HFFc6 (cell line): ENCODE data around the gene NR1I3. TPM values are rescaled to one million over a fixed set of nuclear protein-coding genes. Genes with fewer than 3 reads are reported as not detected.

ENCODE experiments used
- DNase-seq: peaks from one replicate; pipeline ENCODE4 v3.0.0-alpha.2; 2018
- H3K27ac Mint-ChIP-seq: 2 replicates; pipeline ENCODE4 v1.8.0; 2020; ENCODE audit warnings: mild to moderate bottlenecking, mixed read lengths
- H3K27me3 Mint-ChIP-seq: 2 replicates; pipeline ENCODE4 v1.8.0; 2021; ENCODE audit warnings: mild to moderate bottlenecking, moderate library complexity, mixed read lengths; ENCODE audit not compliant: insufficient read depth
- H3K36me3 Mint-ChIP-seq: 2 replicates; pipeline ENCODE4 v1.8.0; 2021; ENCODE audit warnings: low read depth, mixed read lengths
- H3K4me1 Mint-ChIP-seq: 2 replicates; pipeline ENCODE4 v1.8.0; 2020; ENCODE audit warnings: low read depth, mixed read lengths
- H3K4me3 Mint-ChIP-seq: 2 replicates; pipeline ENCODE4 v1.8.0; 2020; ENCODE audit warnings: mild to moderate bottlenecking, moderate library complexity, mixed read lengths
- H3K9me3 Mint-ChIP-seq: 2 replicates; pipeline ENCODE4 v1.8.0; 2020; ENCODE audit warnings: mild to moderate bottlenecking, mixed read lengths
- CTCF ChIP-seq: fragments of 200-600 bp; sonication (generic); IDR thresholded peaks from 2 replicates; pipeline ENCODE4 v1.5.0; 2021; ENCODE audit warnings: antibody characterized with exemption, mild to moderate bottlenecking
- total RNA-seq, 6 experiments: library from RNA; stranded (reverse); fragmentation: NEBNext Ultra II Directional; extraction: Animal tissue kit (Norgen Biotek cat#: 25700); gene quantifications; 2 replicates in 1 of 6; 3 replicates in 5 of 6; pipeline ENCODE4 v1.2.3, GENCODE V29; 2021

Gene NR1I3
- total RNA-seq, 6 experiments from 2014 or later = not detected

DNA sequence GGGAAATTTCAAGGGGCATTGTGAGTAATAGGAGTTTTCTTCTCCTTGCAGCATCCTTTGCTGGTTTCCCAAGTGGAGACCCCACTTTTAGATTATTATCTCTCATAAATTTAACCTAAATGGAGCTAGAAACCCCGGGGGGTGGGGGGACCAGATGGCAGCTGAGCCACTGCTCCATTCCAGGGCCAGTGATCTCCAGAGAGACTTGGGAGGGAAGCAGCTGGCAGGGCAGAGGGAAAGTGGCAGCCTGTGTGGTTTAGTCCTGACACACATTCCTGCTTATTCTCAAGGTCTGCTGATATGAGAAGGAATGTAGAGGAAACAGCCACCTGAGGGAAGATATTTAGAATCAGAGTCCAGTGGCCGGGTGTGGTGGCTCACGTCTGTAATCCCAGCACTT lies 36.9 kb upstream of the NR1I3 start:
- H3K9me3 Mint-ChIP-seq = no peaks in the 10 kb centered on the region
- H3K4me1 Mint-ChIP-seq = peaks cover 6% of the 10 kb centered on the region; the same call in 1 of the 2 replicates
- H3K27me3 Mint-ChIP-seq = peaks cover 24% of the 10 kb centered on the region
- no peak for TF ChIP-seq CTCF
- no peaks in the 10 kb centered on the region for H3K36me3 Mint-ChIP-seq
- H3K27ac Mint-ChIP-seq = no peak overlapping the region
- no peak overlapping the region for H3K4me3 Mint-ChIP-seq
- DNase-seq = no peak

DNA sequence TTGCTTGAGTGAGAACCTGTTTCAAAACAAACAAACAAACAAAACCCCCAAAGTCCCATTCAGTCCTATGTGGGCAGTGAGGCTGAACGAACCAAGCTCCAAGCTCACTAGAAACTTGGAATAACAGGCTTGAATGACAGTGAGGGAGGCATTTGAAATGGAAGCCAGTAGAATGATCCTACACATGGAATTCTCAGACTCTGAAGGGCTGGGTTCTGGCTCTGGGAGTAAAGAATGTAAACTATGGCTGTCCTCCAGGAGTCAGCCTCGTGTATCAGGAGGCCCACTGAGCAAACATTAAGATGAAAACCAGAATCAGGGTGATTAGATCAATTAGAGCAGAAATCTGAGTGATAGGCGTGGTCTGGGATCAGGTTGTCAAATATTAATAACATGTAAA lies 35.4 kb upstream of the NR1I3 start:
- peaks cover 6% of the 10 kb centered on the region; the same call in 1 of the 2 replicates for H3K4me1 Mint-ChIP-seq

DNA sequence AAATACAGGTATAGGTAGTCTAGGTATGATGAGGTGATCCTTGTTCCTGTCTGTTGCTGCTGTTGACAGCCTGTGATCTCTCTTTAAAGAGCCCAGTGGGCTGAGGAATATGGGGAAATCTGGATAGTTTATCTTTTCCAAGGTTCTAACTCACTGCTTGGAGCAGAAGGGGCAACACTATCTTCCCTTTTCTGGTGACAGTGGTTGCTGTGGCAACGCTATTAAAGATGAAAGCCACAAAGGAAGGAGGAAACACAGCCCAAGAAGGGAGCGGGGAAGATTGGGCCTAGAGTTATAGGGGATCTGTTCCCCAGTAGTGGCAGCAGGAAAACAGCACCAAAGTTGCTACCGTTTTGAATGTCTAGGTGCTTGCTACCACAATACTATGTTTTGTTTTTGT lies 29.3 kb upstream of the NR1I3 start:
- no peaks in the 10 kb centered on the region for H3K36me3 Mint-ChIP-seq
- no peak overlapping the region for H3K27ac Mint-ChIP-seq
- no peak overlapping the region for H3K4me3 Mint-ChIP-seq
- no peak for DNase-seq
- no peaks in the 10 kb centered on the region for H3K9me3 Mint-ChIP-seq
- no peak for TF ChIP-seq CTCF
- H3K4me1 Mint-ChIP-seq = peaks cover 8% of the 10 kb centered on the region
- H3K27me3 Mint-ChIP-seq = peaks cover 7% of the 10 kb centered on the region; the same call in 1 of the 2 replicates

More for the DNA sequence above, 35.4 kb upstream of the NR1I3 start:
- Mint-ChIP-seq H3K27me3 (peaks cover 16% of the 10 kb centered on the region), H3K9me3 (no peaks in the 10 kb centered on the region), H3K36me3 (no peaks in the 10 kb centered on the region), H3K27ac (no peak overlapping the region), H3K4me3 (no peak overlapping the region)
- no peak for TF ChIP-seq CTCF
- no peak for DNase-seq

GRCh38 chr1:161266836-161267235 lies 28.8 kb upstream of the NR1I3 start:
- Mint-ChIP-seq H3K9me3 (no peaks in the 10 kb centered on the region), H3K27ac (no peak overlapping the region)
- TF ChIP-seq CTCF = no peak

GRCh38 chr1:161266202-161266601 lies 28.2 kb upstream of the NR1I3 start:
- peaks cover 13% of the 10 kb centered on the region for H3K27me3 Mint-ChIP-seq
- TF ChIP-seq CTCF = no peak
- no peaks in the 10 kb centered on the region for H3K9me3 Mint-ChIP-seq
- peaks cover 8% of the 10 kb centered on the region for H3K4me1 Mint-ChIP-seq
- H3K4me3 Mint-ChIP-seq = no peak overlapping the region
- DNase-seq = peak; percentile 2
- no peaks in the 10 kb centered on the region for H3K36me3 Mint-ChIP-seq
- H3K27ac Mint-ChIP-seq = no peak overlapping the region

More at GRCh38 chr1:161266836-161267235, 28.8 kb upstream of the NR1I3 start:
- H3K36me3 Mint-ChIP-seq = no peaks in the 10 kb centered on the region
- DNase-seq = no peak
- peaks cover 8% of the 10 kb centered on the region for H3K4me1 Mint-ChIP-seq
- peaks cover 7% of the 10 kb centered on the region; the same call in 1 of the 2 replicates for H3K27me3 Mint-ChIP-seq
- H3K4me3 Mint-ChIP-seq = no peak overlapping the region

DNA sequence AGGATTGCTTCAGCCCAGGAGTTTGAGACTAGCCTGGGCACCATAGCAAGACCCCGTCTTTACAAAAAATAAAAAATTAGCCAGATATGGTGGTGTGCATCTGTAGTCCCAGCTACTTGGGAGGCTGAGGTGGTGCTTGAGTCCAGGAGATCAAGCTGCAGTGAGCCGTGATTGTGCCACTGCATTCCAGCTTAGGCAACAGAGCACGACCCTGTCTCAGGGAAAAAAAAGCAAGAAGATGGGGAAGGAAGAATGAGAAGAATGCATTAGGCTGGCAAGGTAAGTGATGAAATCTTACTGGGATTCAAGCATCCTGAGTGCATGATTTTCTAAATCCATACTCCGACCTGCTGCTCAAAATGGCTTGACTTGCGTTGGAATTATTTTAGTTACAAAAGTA lies 27.3 kb upstream of the NR1I3 start:
- H3K27ac Mint-ChIP-seq = no peak overlapping the region
- no peak for TF ChIP-seq CTCF

More for the DNA sequence above, 27.3 kb upstream of the NR1I3 start:
- DNase-seq = no peak
- no peaks in the 10 kb centered on the region for H3K36me3 Mint-ChIP-seq
- H3K4me1 Mint-ChIP-seq = peaks cover 8% of the 10 kb centered on the region
- H3K9me3 Mint-ChIP-seq = no peaks in the 10 kb centered on the region
- H3K27me3 Mint-ChIP-seq = peaks cover 22% of the 10 kb centered on the region
- H3K4me3 Mint-ChIP-seq = no peak overlapping the region
